ENCODE measurements around the gene EFL1.
"Not testable (repeated sequence)": the region's sequence is repeated elsewhere in the genome, so short reads cannot be mapped to it uniquely, and the experiment has no call there.

EFL1 gene

DNA sequence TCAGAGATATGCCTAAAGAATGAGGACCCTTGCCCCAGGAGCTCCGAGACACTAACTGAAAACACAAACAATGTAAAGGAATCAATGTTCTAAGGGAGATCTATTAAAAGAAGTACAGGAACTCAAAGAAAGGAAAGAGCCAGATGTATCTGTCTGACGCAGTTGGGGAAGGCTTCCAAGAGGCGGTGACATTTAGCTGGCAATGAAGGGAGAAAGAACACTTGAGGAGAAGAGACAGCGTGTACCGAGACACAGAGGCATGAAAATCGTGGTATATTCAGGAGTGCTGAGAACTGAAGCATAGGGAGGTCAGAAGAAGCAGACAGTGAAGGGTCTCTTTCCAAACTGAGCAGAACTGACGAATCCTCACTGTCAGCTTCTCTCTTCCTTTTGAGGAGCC, 66.7 kb downstream of the EFL1 start:
- not testable (repeated sequence) for DNase-seq

DNA sequence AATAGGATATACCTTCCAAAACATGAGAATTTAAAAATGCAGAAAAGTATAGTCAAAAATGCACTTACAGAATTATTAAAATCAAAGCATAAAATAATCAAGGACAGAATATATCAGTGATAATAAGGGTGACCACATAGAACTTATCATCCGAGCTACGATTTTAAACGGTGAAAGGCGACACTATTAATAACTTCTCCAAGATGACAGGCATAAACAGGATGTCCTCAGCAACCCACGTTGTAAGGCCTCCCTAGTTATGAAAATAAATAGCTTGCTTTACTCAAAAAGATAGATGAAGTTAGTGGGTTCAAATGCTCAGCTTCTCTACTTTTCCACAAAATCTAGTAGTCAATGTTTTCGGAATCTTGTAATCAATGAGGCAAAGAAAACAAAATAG, 68.0 kb downstream of the EFL1 start:
- DNase-seq, result not testable (repeated sequence)

GRCh38 chr15:82193435-82193834, 69.1 kb downstream of the EFL1 start:
- DNase-seq, result not testable (repeated sequence)

DNA sequence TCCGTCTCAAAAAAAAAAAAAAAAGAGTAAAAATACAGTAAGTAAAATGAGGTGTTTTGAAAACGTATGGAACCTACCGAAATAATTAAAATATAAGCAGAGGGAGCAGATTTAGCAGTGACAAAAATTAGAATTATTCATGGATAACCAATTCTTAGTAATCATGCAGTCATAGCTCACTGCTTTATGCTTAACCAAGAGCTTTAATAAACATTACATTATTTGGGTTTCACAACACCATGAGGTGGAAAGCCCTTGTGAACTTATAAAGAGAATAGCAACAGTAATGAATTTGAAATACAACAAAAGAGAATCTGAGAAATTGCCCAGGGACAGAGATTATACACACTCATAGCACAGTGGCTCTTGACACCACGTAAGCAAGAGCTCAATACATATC, 70.1 kb downstream of the EFL1 start:
- DNase-seq, result not testable (repeated sequence)

DNA sequence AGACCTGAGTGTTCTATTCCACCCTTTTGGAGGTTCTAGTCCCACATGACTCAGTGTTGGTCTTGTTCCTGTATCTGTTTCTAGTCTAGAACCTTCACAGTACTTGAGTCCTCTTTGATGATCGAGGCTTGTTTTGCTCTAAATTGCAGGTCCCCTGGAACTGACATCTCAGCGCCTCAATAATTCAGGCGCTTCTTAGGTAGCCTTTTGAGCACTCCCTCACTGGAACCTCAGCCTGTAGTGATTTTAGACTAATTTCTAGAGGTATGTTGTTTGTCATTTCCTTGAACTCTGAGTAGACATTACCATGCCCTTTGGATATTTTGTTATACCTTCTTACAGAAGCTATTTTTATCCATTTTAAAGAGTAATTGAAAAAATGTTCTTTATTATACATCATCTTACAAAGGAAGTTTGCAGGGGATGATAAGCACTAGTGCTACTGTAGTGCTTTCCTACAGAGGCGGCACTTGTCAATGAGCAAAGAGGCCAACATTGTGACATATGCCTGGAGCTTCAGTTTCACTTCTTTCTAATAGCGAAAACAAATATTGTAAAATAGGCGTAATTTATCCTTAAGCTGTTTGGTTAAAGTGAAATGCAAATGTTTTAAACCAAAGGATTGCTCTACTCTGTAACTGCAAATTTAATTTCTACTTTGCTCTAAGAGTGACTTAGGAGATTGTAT, 75.7 kb downstream of the EFL1 start:
- DNase-seq, result no peak

DNA sequence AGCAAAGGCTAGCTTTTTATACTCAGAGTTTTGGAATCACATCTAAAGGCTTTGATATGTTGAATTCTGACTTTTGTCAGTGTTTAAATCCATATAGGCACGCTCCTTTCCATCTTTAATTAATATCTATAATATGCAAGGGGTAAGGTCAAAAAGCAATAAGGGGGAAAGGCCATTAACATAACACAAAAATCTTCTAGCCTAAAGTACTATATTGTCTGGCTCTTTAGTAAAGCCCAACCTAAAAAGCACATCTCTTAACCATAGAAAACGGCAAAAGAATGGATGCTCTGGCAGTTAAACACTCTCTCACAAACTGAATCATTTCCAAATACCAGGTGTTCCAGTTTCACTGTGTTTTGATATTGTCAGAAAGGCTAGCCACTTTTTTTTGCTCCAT, 76.4 kb downstream of the EFL1 start:
- no peak for DNase-seq

DNA sequence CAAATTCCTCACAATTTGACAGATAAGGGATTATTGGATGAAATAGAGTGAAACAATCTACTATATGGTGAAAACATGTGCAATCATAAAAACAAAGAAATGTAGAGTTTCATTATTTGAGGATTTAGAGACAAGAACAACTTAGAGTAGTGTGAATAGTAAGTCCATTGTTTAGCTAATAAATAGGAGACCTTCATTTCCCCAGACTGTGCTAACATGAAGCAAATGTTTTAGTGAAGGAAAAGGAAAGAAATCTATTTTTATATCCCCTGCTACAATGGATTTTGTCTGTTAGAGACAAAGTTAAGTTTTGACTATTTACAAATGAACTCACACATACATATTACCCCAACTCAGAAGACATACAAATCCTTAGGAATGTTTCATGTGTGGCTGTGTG, 77.8 kb downstream of the EFL1 start:
- DNase-seq, result no peak

- DNase-seq, result no peak
These were observed 78.2 kb downstream of the EFL1 start for GRCh38 chr15:82184355-82184754.

DNA sequence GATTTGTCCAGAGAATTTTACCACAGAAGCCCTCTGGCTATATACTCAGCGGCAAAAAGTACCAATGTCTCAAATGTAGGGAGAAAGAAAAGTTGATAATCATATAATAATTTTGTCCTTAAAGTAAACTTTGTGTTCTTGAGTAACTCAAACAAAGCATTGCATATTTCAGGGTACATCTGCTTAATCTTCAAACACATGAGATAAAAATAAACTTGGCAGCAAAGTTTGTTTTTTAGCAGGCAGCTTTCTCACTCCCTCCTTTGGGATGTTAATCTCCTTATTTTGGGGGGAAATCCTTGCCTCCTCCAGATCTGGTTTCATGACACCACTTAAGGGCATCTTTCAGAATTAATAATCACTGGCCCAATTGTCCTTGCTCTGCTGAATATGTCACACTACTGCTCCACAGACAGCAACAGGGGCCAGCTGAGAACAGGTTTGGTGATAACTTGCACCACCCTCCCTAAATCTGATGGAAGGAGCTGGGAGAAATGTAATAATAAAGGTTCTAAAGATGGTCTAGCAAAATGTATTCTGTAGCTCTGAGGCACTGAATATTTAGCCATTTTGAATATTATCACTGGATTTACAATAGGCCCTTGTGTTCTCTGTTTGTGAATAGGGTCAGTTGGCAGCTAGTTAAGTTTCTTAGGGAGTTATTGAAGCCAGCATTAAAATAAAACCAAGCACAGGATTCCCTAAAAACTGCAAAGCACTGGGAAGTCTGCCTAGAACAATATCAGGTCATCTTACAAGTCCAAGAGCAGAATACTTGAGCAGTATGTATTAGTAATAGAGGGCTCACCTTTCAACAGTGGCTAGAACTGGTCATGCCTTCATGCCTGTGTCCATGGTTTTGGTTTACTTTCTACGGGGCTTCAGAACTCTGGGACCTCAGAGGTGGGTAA, 79.2 kb downstream of the EFL1 start:
- no peak for DNase-seq

DNA sequence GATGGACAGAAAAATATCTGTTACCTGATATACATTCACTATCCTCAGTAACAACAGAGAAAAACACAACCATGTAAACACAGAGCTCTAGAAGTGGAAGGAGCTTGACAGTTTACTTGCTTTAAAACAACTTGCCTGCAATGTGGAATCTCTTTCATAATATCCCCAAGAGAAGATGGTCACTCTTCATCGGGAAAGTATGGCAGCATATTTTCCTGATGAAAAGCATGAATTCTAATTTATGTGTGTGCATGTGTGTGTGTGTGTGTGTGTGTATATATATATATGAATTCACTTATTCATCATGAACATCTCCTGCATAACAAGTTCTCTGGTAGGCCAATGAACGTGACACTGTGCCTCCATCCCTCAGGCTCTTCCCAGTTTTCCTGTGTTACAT, 81.2 kb downstream of the EFL1 start:
- DNase-seq, result no peak

GRCh38 chr15:82178061-82178460, 84.5 kb downstream of the EFL1 start:
- DNase-seq, result no peak

GRCh38 chr15:82177291-82178010, 85.1 kb downstream of the EFL1 start:
- DNase-seq, result no peak

GRCh38 chr15:82176542-82176941, 86.0 kb downstream of the EFL1 start:
- DNase-seq, result no peak

DNA sequence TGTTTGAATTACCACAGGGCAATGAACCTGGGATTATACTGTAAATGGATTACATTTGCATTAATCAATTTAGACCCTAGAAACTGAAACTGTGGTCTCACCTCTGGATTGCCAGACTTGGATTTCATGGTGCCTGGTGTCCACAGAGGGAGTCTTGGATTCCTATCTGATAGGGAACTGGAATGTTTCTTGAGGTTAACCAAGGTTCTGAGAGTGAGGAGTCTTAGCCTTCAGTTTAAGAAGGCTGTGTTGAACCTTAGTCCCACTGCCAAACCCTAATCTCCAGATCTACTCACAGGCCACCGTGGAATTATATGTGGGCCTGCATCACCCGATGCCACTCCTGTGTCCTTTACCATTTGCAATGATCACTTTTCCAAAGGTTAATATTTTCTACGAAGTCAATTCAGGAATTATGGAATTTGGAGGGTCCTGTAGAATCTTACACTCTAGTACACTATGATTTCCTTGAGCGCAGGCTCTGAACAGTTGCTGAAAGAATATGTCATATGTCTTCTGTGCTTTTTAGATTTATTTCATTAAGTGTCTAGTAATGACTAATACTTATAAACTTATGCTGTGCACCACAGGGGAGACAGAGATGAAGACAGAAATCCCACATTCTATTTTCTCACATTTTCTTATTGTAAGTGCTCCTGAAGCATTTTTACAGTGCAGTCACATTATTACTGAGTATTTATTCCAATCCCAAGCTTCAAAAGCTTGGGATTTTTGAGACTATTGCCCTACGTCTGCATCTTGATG, 87.9 kb downstream of the EFL1 start:
- DNase-seq, result no peak

GRCh38 chr15:82173108-82173507, 89.4 kb downstream of the EFL1 start:
- DNase-seq, result no peak

DNA sequence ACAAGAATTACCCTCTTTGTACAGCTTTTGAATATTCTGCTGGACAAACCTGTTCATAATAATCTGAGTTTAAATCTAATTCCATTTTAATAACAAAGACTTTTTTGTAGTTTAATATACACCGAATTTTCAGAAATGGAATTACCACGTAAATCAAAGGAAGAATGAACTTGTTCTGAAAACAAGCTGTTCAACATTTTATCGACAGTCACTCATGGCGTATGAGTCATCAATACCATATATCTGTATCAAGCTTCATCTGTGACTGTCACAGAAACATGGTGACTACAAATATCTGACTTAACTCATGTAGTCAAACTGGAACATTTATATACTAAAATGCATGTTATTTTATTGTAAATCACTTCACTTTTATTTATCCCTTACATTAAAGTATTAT, 90.0 kb downstream of the EFL1 start:
- DNase-seq, result no peak

DNA sequence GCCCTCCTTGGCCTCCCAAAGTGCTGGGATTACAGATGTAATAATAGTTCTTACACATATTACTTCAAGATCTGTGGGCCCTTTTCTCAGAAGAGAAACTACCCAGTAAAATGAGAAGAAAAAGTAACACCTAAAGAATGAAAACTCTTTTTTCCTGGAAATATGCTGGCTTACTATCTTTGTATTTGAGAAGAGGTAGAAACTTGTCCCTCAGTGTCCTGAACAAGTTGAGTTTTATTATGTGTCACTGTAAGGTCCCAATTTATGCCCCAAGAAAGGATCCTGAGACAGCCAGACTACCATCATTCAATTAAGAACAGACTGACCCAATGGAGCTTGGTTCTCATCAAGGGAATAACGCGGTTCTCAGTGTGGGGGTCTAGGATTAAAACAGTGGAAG, 93.8 kb downstream of the EFL1 start:
- no peak for DNase-seq

GRCh38 chr15:82168296-82168695, 94.2 kb downstream of the EFL1 start:
- DNase-seq, result no peak

- DNase-seq, result no peak
These were observed 96.6 kb downstream of the EFL1 start for GRCh38 chr15:82165948-82166376.

GRCh38 chr15:82159922-82160321, 102.6 kb downstream of the EFL1 start:
- DNase-seq, result no peak

- no peak for DNase-seq
These were observed 103.7 kb downstream of the EFL1 start for GRCh38 chr15:82158811-82159210.

GRCh38 chr15:82150645-82151044, 111.9 kb downstream of the EFL1 start:
- DNase-seq, result no peak

DNA sequence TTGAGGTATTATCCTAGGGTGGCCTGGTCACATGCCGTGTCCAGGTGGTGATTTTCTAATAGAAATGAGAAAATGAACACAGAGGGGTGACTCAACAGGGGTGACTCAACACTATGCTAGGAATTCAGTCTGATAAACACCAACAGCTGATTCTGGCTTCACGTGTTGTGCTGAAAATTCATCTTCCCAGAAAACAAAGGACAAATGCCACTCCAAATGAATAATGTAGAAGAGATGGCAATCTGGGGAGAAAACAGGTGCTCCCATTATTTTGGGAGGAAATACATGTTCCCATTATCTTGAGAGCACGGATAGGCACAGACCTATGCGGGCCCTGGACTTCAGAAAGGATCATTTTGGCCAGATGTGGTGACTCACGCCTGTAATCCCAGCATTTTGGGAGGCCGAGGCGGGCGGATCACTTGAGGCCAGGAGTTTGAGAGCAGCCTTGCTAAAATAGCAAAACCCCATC, 115.5 kb downstream of the EFL1 start:
- DNase-seq, result no peak
